ENCODE results near the gene MPRIP. TPM values are rescaled to one million over a fixed set of nuclear protein-coding genes. Genes with fewer than 3 reads are reported as not detected.

The MPRIP gene
- total RNA-seq, 1 experiment from 2014 or later, result 1,274 TPM

GRCh38 chr17:17190188-17190587 lies 147.9 kb downstream of the MPRIP start:
- H3K9me2 ChIP-seq (replicated peaks; ENCODE audit: low read length), result no peaks in the 10 kb centered on the region
- H3K9ac ChIP-seq (ENCODE audit: low read length), result no peak overlapping the region
- no TSS peak for BruUV-seq (replicated peaks)
- ChIA-PET CTCF (no interaction called here), POLR2A (ENCODE audit: unreplicated experiment) (no interaction called here)
- no peaks in the 10 kb centered on the region for H3K79me2 ChIP-seq (ENCODE audit: low read length)
- 0 out of 2 replicates have a peak, but pooled peaks cover 6% of the 10 kb centered on the region for H4K20me1 ChIP-seq (ENCODE audit: low read length)
- TF ChIP-seq EZH2phosphoT487 (IDR thresholded peaks at IDR 0.05; ENCODE audit: borderline replicate concordance, low read length), result no peak
- TF ChIP-seq EZH2 (IDR thresholded peaks at IDR 0.05; ENCODE audit: low read length, unreplicated experiment), result no peak
- no peak for TF ChIP-seq CTCF (conservative IDR thresholded peaks at IDR 0.05; ENCODE audit: low read depth, low read length)
- no peaks in the 10 kb centered on the region for H3K27me3 ChIP-seq (ENCODE audit: low read length)
- no peak overlapping the region for H3K27ac ChIP-seq (ENCODE audit: low read length)
- ATAC-seq, result no peak
- H3K36me3 ChIP-seq (ENCODE audit: low read depth, low read length), result peaks cover 45% of the 10 kb centered on the region
- no peak for DNase-seq
- H3K4me1 ChIP-seq (ENCODE audit: insufficient read depth, low read length), result peaks cover 12% of the 10 kb centered on the region
- H2AFZ ChIP-seq (ENCODE audit: low read length), result no peak overlapping the region
- no peak overlapping the region for H3K4me2 ChIP-seq (ENCODE audit: low read length)
- intact Hi-C loops (cut with micrococcal nuclease), result no loop called here
- no peaks in the 10 kb centered on the region for H3K9me3 ChIP-seq (ENCODE audit: low read length)
- peaks cover 4% of the 10 kb centered on the region for H3F3A ChIP-seq (ENCODE audit: low read length, unreplicated experiment)
- no peak overlapping the region for H3K4me3 ChIP-seq (ENCODE audit: low read length)

- no peak overlapping the region for H3K27ac ChIP-seq (ENCODE audit: low read length)
- intact Hi-C loops (cut with micrococcal nuclease), result no loop called here
Observed at GRCh38 chr17:17191346-17191792, 149.1 kb downstream of the MPRIP start.

More at GRCh38 chr17:17191346-17191792, 149.1 kb downstream of the MPRIP start:
- Histone ChIP-seq H3K4me1 (ENCODE audit: insufficient read depth, low read length) (peaks cover under 1% of the 10 kb centered on the region; the same call in 1 of the 2 replicates), H3K4me3 (ENCODE audit: low read length) (no peak overlapping the region), H4K20me1 (ENCODE audit: low read length) (no peaks in the 10 kb centered on the region), H3K9ac (ENCODE audit: low read length) (no peak overlapping the region), H3K9me3 (ENCODE audit: low read length) (no peaks in the 10 kb centered on the region), H3K9me2 (replicated peaks; ENCODE audit: low read length) (no peaks in the 10 kb centered on the region), H3K79me2 (ENCODE audit: low read length) (no peaks in the 10 kb centered on the region), H2AFZ (ENCODE audit: low read length) (no peak overlapping the region), H3K36me3 (ENCODE audit: low read depth, low read length) (peaks cover 36% of the 10 kb centered on the region), H3F3A (ENCODE audit: low read length, unreplicated experiment) (peaks cover 4% of the 10 kb centered on the region), H3K4me2 (ENCODE audit: low read length) (no peak overlapping the region), H3K27me3 (ENCODE audit: low read length) (no peaks in the 10 kb centered on the region)
- POLR2A ChIA-PET (ENCODE audit: unreplicated experiment), result no interaction called here
- DNase-seq, result no peak
- TF ChIP-seq EZH2phosphoT487 (IDR thresholded peaks at IDR 0.05; ENCODE audit: borderline replicate concordance, low read length) (no peak), EZH2 (IDR thresholded peaks at IDR 0.05; ENCODE audit: low read length, unreplicated experiment) (no peak), CTCF (conservative IDR thresholded peaks at IDR 0.05; ENCODE audit: low read depth, low read length) (no peak)
- CTCF ChIA-PET, result no interaction called here
- no TSS peak for BruUV-seq (replicated peaks)
- peak; percentile 12; the same call in 1 of the 2 replicates for ATAC-seq
